WTC11 (cell line): Measurements from ENCODE around the gene INPP5A. TPM values are rescaled to one million over a fixed set of nuclear protein-coding genes. Genes with fewer than 3 reads are reported as not detected.

Source experiments
- ATAC-seq: fragments of 200-7000 bp; cut with Tn5 transposase; 2 replicates; pipeline ENCODE4 v1.10.0; 2021; ENCODE audit warnings: mild to moderate bottlenecking, moderate library complexity
- CTCF ChIA-PET: fragments of 300-600 bp; sonication (Branson Sonifier 250); formaldehyde crosslinking; loops from one replicate; lab custom pipeline; 2021; ENCODE audit warnings: antibody characterized with exemption; lab: Charles Lee
- POLR2A ChIA-PET: fragments of 350-600 bp; sonication (Branson Sonifier 250); formaldehyde crosslinking; loops from one replicate; lab custom pipeline; 2021; ENCODE audit warnings: antibody characterized with exemption; lab: Charles Lee
- DNase-seq: peaks from one replicate; pipeline ENCODE4 v3.0.0; 2021; ENCODE audit warnings: low spot score
- H3K27ac Mint-ChIP-seq: 2 replicates; pipeline ENCODE4 v1.8.0; 2021; ENCODE audit warnings: mixed read lengths
- H3K27me3 Mint-ChIP-seq: 2 replicates; pipeline ENCODE4 v1.8.0; 2021; ENCODE audit warnings: low read depth, mild to moderate bottlenecking, moderate library complexity, mixed read lengths
- H3K36me3 Mint-ChIP-seq: 2 replicates; pipeline ENCODE4 v1.8.0; 2021; ENCODE audit warnings: mixed read lengths
- H3K4me1 Mint-ChIP-seq: 2 replicates; pipeline ENCODE4 v1.8.0; 2022; ENCODE audit warnings: mixed read lengths
- H3K4me3 Mint-ChIP-seq: 2 replicates; pipeline ENCODE4 v1.8.0; 2021; ENCODE audit warnings: mild to moderate bottlenecking, moderate library complexity, mixed read lengths
- H3K9me3 Mint-ChIP-seq: 2 replicates; pipeline ENCODE4 v1.8.0; 2021; ENCODE audit warnings: mixed read lengths
- ARID4B ChIP-seq: sonication (generic); formaldehyde crosslinking; IDR thresholded peaks from 2 replicates; pipeline ENCODE4 v1.8.0; 2023; ENCODE audit warnings: missing genetic modification reagents, mild to moderate bottlenecking, borderline replicate concordance
- ATF6 ChIP-seq: sonication (generic); formaldehyde crosslinking; IDR thresholded peaks from 2 replicates; pipeline ENCODE4 v1.8.1; 2023; ENCODE audit warnings: mild to moderate bottlenecking, missing genetic modification reagents
- CTCF ChIP-seq: fragments of 200-600 bp; IDR thresholded peaks from 2 replicates; pipeline ENCODE4 v1.8.0; 2022; ENCODE audit warnings: antibody characterized with exemption
- E2F4 ChIP-seq: sonication (generic); formaldehyde crosslinking; IDR thresholded peaks from 2 replicates; pipeline ENCODE4 v1.8.1; 2022; ENCODE audit warnings: low read depth, mild to moderate bottlenecking, moderate library complexity, missing genetic modification reagents, borderline replicate concordance
- GABPB1 ChIP-seq: sonication (generic); formaldehyde crosslinking; IDR thresholded peaks from 2 replicates; pipeline ENCODE4 v1.8.1; 2023; ENCODE audit warnings: mild to moderate bottlenecking, missing genetic modification reagents
- GRHL2 ChIP-seq: fragments of 250-450 bp; sonication (Bioruptor Pico); IDR thresholded peaks from 2 replicates; pipeline ENCODE4 v1.8.0; 2022; ENCODE audit warnings: mild to moderate bottlenecking, moderate library complexity; ENCODE audit not compliant: insufficient replicate concordance, severe bottlenecking
- GTF2I ChIP-seq: fragments of 250-450 bp; sonication (Bioruptor Pico); conservative IDR thresholded peaks from 2 replicates; pipeline ENCODE4 v1.4.0; 2021; ENCODE audit warnings: mild to moderate bottlenecking
- NFATC4 ChIP-seq: fragments of 250-450 bp; sonication (Bioruptor Pico); IDR thresholded peaks from 2 replicates; pipeline ENCODE4 v1.9.0; 2021; ENCODE audit warnings: mild to moderate bottlenecking
- NFYB ChIP-seq: sonication (generic); formaldehyde crosslinking; conservative IDR thresholded peaks from 2 replicates; pipeline ENCODE4 v1.8.0; 2022; ENCODE audit warnings: low read depth, missing genetic modification reagents
- NR1H2 ChIP-seq: sonication (generic); formaldehyde crosslinking; IDR thresholded peaks from 2 replicates; pipeline ENCODE4 v1.9.0; 2021; ENCODE audit warnings: mild to moderate bottlenecking, moderate library complexity, missing genetic modification reagents
- NR2C2 ChIP-seq: sonication (generic); formaldehyde crosslinking; IDR thresholded peaks from 2 replicates; pipeline ENCODE4 v1.8.0; 2022; ENCODE audit warnings: mild to moderate bottlenecking, missing genetic modification reagents
- OVOL2 ChIP-seq: fragments of 250-450 bp; sonication (Bioruptor Pico); IDR thresholded peaks from 2 replicates; pipeline ENCODE4 v1.9.0; 2021; ENCODE audit warnings: mild to moderate bottlenecking, borderline replicate concordance
- PRRX2 ChIP-seq: fragments of 250-450 bp; sonication (Bioruptor Pico); IDR thresholded peaks from 2 replicates; pipeline ENCODE4 v1.8.0; 2021; ENCODE audit warnings: mild to moderate bottlenecking
- RELA ChIP-seq: sonication (generic); formaldehyde crosslinking; IDR thresholded peaks from 2 replicates; pipeline ENCODE4 v1.8.1; 2022; ENCODE audit warnings: missing genetic modification reagents, mild to moderate bottlenecking, borderline replicate concordance
- RORB ChIP-seq: fragments of 250-450 bp; sonication (Bioruptor Pico); IDR thresholded peaks from 2 replicates; pipeline ENCODE4 v1.9.0; 2021; ENCODE audit warnings: mild to moderate bottlenecking
- SMAD4 ChIP-seq: sonication (generic); formaldehyde crosslinking; IDR thresholded peaks from 2 replicates; pipeline ENCODE4 v1.8.0; 2022; ENCODE audit warnings: mild to moderate bottlenecking, missing genetic modification reagents
- USF2 ChIP-seq: sonication (generic); formaldehyde crosslinking; IDR thresholded peaks from 2 replicates; pipeline ENCODE4 v1.8.1; 2023; ENCODE audit warnings: mild to moderate bottlenecking, missing genetic modification reagents, moderate library complexity
- ZBTB21 ChIP-seq: sonication (generic); formaldehyde crosslinking; IDR thresholded peaks from 2 replicates; pipeline ENCODE4 v1.8.1; 2023; ENCODE audit warnings: mild to moderate bottlenecking, missing genetic modification reagents, borderline replicate concordance
- ZNF219 ChIP-seq: sonication (generic); formaldehyde crosslinking; IDR thresholded peaks from 2 replicates; pipeline ENCODE4 v1.8.0; 2023; ENCODE audit warnings: missing genetic modification reagents, mild to moderate bottlenecking, borderline replicate concordance
- ZNF263 ChIP-seq: sonication (generic); formaldehyde crosslinking; IDR thresholded peaks from 2 replicates; pipeline ENCODE4 v1.8.1; 2022; ENCODE audit warnings: low read depth, mild to moderate bottlenecking, moderate library complexity, missing genetic modification reagents
- total RNA-seq: library from RNA; stranded (reverse); gene quantifications from 3 replicates; pipeline ENCODE4 v1.2.3, GENCODE V29; 2021

The INPP5A gene
- total RNA-seq, 1 experiment from 2014 or later: 22.1 TPM

GRCh38 chr10:132626761-132627665 lies 89.4 kb downstream of the INPP5A start:
- TF ChIP-seq ZNF263 (CRISPR knock-in tag) (no peak), ARID4B (CRISPR knock-in tag) (no peak), SMAD4 (CRISPR knock-in tag) (no peak), NR1H2 (CRISPR knock-in tag) (no peak), NFYB (CRISPR knock-in tag) (no peak), E2F4 (no peak), GABPB1 (CRISPR knock-in tag) (no peak), USF2 (CRISPR knock-in tag) (no peak), PRRX2 (CRISPR knock-in tag) (no peak), ZBTB21 (CRISPR knock-in tag) (no peak), NFATC4 (CRISPR knock-in tag) (no peak), GTF2I (CRISPR knock-in tag) (no peak), RORB (CRISPR knock-in tag) (no peak)
- TF ChIP-seq, all 79 proteins: peak for 0
- no peak for ATAC-seq
- POLR2A ChIA-PET: interaction anchor here (1.3 kb wide), 1 partner anchor 11 kb away, joined by 4 read pairs; no protein-coding TSS in a partner anchor
- Mint-ChIP-seq H3K4me1 (peaks cover 15% of the 10 kb centered on the region), H3K36me3 (peaks cover under 1% of the 10 kb centered on the region), H3K27me3 (peaks cover 4% of the 10 kb centered on the region), H3K27ac (peak overlapping the region; percentile 54; the same call in 1 of the 2 replicates), H3K4me3 (no peak overlapping the region), H3K9me3 (peaks cover under 1% of the 10 kb centered on the region)
- CTCF ChIA-PET: interaction anchor here (1.2 to 1.6 kb wide), 2 partner anchors 222 to 266 kb away, joined by 3 to 5 read pairs; no protein-coding TSS in a partner anchor
- peak; percentile 8 for DNase-seq

GRCh38 chr10:132627666-132628531 lies 90.3 kb downstream of the INPP5A start:
- no peaks in the 10 kb centered on the region; the same call in 1 of the 2 replicates for H3K9me3 Mint-ChIP-seq
- ATAC-seq (no peak), DNase-seq (peak; percentile 11)
- H3K27ac Mint-ChIP-seq: peak overlapping the region; percentile 54; the same call in 1 of the 2 replicates
- H3K27me3 Mint-ChIP-seq: peaks cover 3% of the 10 kb centered on the region; the same call in 1 of the 2 replicates
- H3K4me1 Mint-ChIP-seq: peaks cover 15% of the 10 kb centered on the region
- H3K36me3 Mint-ChIP-seq: no peaks in the 10 kb centered on the region
- H3K4me3 Mint-ChIP-seq: no peak overlapping the region
- ChIA-PET CTCF (interaction anchor here (1.2 to 1.6 kb wide), 2 partner anchors 223 to 267 kb away, joined by 3 to 5 read pairs; no protein-coding TSS in a partner anchor), POLR2A (interaction anchor here (0.7 to 1.3 kb wide), 2 partner anchors 12 to 73 kb away, joined by 3 to 4 read pairs; no protein-coding TSS in a partner anchor)
- TF ChIP-seq ZNF219 (no peak), GRHL2 (CRISPR knock-in tag) (no peak), GTF2I (CRISPR knock-in tag) (no peak), ATF6 (CRISPR knock-in tag) (no peak), CTCF (no peak), RELA (CRISPR knock-in tag) (no peak), OVOL2 (CRISPR knock-in tag) (no peak), NR2C2 (no peak)
